OCI-LY3 (cell line): ENCODE results near the gene KCNIP1.

Experiments used
- H2AFZ ChIP-seq: fragments of 200-600, 300-600 bp; shearing (Covaris generic); 2 replicates; pipeline ENCODE4 v1.6.0; 2014; ENCODE audit warnings: antibody characterized with exemption, low read depth, low read length
- H3K27ac ChIP-seq: fragments of 200-600, 300-600 bp; sonication (generic); 2 replicates; pipeline ENCODE4 v1.5.1; 2014; ENCODE audit warnings: mild to moderate bottlenecking, low read length, moderate library complexity, mixed read lengths
- H3K27me3 ChIP-seq: fragments of 200-600, 300-600 bp; sonication (generic); 2 replicates; pipeline ENCODE4 v1.6.1; 2014; ENCODE audit warnings: low read depth, low read length, mixed read lengths
- H3K36me3 ChIP-seq: fragments of 200-600, 300-600 bp; sonication (generic); replicated peaks from 2 replicates; pipeline ENCODE3; 2014; ENCODE audit warnings: low read depth, low read length, mixed read lengths
- H3K4me1 ChIP-seq: fragments of 300-600, 200-600 bp; sonication (generic); 2 replicates; pipeline ENCODE4 v1.6.1; 2014; ENCODE audit warnings: low read length, mixed read lengths
- H3K4me2 ChIP-seq: fragments of 200-600, 300-600 bp; sonication (generic); 2 replicates; pipeline ENCODE4 v1.6.1; 2014; ENCODE audit warnings: low read length, mixed read lengths
- H3K4me3 ChIP-seq: fragments of 300-600, 200-600 bp; sonication (generic); 2 replicates; pipeline ENCODE4 v1.5.1; 2014; ENCODE audit warnings: antibody characterized with exemption, mild to moderate bottlenecking, low read length, moderate library complexity
- H3K79me2 ChIP-seq: fragments of 300-600, 200-600 bp; shearing (Covaris generic); 2 replicates; pipeline ENCODE4 v1.6.1; 2014; ENCODE audit warnings: mild to moderate bottlenecking, low read length, mixed read lengths
- H3K9ac ChIP-seq: fragments of 300-600, 200-600 bp; shearing (Covaris generic); 2 replicates; pipeline ENCODE4 v1.6.0; 2014; ENCODE audit warnings: mild to moderate bottlenecking, low read length, moderate library complexity
- H3K9me3 ChIP-seq: fragments of 200-600, 300-600 bp; shearing (Covaris generic); 2 replicates; pipeline ENCODE4 v1.6.1; 2014; ENCODE audit warnings: low read length, mixed read lengths; ENCODE audit not compliant: insufficient read depth
- H4K20me1 ChIP-seq: fragments of 200-600, 300-600 bp; sonication (generic); 2 replicates; pipeline ENCODE4 v1.6.1; 2016; ENCODE audit warnings: low read length, mixed read lengths; ENCODE audit not compliant: insufficient read depth
- EZH2phosphoT487 ChIP-seq: fragments of 200-600 bp; shearing (Covaris generic); IDR thresholded peaks from 2 replicates; pipeline ENCODE4 v1.6.1; 2018; ENCODE audit warnings: antibody characterized with exemption, mixed run types, low read depth
- TF ChIP-seq, protein P1 (sequence below): fragments of 200-600, 300-600 bp; sonication (generic); IDR thresholded peaks from 2 replicates; pipeline ENCODE4 v1.5.1; 2014; ENCODE audit warnings: antibody characterized with exemption, low read length, low read depth

The KCNIP1 gene

DNA sequence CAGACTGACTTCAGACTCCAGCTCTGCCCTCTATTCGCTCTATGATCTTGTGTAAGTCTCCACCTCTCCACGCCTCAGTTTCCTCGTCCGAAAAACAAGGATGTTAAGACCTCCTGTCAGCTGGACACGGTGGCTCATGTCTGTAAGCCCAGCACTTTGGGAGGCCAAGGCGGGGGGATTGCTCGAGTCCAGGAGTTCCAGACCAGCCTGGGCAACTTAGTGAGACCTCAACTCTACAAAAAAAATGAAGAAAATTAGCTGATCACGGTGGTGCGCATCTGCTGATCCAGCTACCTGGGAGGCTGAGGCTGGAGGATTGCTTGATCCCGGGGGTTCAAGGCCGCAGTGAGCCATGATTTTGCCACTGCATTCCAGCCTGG is 243.1 kb downstream of the KCNIP1 start:
- H4K20me1 ChIP-seq: no peaks in the 10 kb centered on the region
- H3K36me3 ChIP-seq: no peaks in the 10 kb centered on the region
- H3K27me3 ChIP-seq: peaks cover 50% of the 10 kb centered on the region
- H3K4me2 ChIP-seq: no peak overlapping the region
- peaks cover 23% of the 10 kb centered on the region for H3K4me1 ChIP-seq
- H3K9ac ChIP-seq: no peak overlapping the region
- H3K79me2 ChIP-seq: no peaks in the 10 kb centered on the region
- no peak overlapping the region for H3K27ac ChIP-seq
- TF ChIP-seq EZH2phosphoT487: no peak
- TF ChIP-seq, protein P1, sequence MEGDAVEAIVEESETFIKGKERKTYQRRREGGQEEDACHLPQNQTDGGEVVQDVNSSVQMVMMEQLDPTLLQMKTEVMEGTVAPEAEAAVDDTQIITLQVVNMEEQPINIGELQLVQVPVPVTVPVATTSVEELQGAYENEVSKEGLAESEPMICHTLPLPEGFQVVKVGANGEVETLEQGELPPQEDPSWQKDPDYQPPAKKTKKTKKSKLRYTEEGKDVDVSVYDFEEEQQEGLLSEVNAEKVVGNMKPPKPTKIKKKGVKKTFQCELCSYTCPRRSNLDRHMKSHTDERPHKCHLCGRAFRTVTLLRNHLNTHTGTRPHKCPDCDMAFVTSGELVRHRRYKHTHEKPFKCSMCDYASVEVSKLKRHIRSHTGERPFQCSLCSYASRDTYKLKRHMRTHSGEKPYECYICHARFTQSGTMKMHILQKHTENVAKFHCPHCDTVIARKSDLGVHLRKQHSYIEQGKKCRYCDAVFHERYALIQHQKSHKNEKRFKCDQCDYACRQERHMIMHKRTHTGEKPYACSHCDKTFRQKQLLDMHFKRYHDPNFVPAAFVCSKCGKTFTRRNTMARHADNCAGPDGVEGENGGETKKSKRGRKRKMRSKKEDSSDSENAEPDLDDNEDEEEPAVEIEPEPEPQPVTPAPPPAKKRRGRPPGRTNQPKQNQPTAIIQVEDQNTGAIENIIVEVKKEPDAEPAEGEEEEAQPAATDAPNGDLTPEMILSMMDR: no peak
- H3K9me3 ChIP-seq: no peaks in the 10 kb centered on the region
- no peak overlapping the region for H3K4me3 ChIP-seq
- no peak overlapping the region for H2AFZ ChIP-seq

DNA sequence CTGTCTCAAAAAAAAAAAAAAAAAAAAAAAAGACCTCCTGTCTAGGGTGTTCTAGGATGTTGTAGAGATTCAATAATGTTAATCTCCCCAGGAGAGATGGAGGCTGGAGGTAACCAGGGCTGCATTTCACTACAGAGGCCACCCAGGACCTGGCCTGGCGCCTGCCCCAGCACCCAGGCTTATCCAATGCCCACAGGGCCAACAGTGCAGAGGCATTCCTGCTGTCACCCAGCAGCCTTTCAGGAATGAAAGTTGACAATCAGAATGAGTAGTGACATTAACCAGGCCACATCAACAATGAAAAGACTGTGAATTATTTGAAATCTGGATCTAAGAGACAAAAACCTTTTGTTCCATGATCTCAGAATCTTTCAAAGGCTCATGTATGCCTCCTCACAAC is 243.5 kb downstream of the KCNIP1 start:
- no peak for TF ChIP-seq EZH2phosphoT487
- TF ChIP-seq, protein P1: no peak
- Histone ChIP-seq H3K4me2 (no peak overlapping the region), H3K9me3 (no peaks in the 10 kb centered on the region), H3K4me3 (no peak overlapping the region), H3K27ac (no peak overlapping the region), H2AFZ (no peak overlapping the region), H3K9ac (no peak overlapping the region), H3K79me2 (no peaks in the 10 kb centered on the region), H3K36me3 (no peaks in the 10 kb centered on the region), H3K4me1 (peaks cover 23% of the 10 kb centered on the region), H4K20me1 (no peaks in the 10 kb centered on the region), H3K27me3 (peaks cover 54% of the 10 kb centered on the region)

DNA sequence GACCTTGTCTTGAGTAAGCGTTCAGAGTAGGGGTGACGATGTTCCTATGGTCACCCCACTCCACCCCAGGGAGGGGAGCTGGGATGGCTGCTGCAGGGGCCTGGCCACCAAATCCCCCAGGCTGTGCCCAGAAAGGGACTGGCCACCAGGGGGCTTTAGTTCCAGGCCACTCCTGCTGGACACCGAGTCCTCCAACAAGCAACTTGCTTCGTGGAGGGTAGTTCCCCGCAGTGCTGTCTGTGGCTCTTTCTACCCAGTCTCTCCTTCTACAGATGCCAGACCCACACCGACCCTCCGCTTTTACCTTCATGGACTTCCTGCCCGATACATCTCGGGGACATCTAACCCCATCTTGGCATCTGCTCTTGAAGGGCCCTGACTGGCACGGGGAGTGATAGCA is 244.0 kb downstream of the KCNIP1 start:
- no peaks in the 10 kb centered on the region for H3K36me3 ChIP-seq
- H3K79me2 ChIP-seq: no peaks in the 10 kb centered on the region
- H3K4me2 ChIP-seq: no peak overlapping the region
- TF ChIP-seq, protein P1: peak; percentile 33
- no peak for TF ChIP-seq EZH2phosphoT487
- no peak overlapping the region for H3K9ac ChIP-seq
- no peaks in the 10 kb centered on the region for H3K9me3 ChIP-seq
- no peak overlapping the region for H3K4me3 ChIP-seq
- H3K27me3 ChIP-seq: peaks cover 59% of the 10 kb centered on the region
- no peak overlapping the region for H2AFZ ChIP-seq
- H4K20me1 ChIP-seq: no peaks in the 10 kb centered on the region
- peaks cover 23% of the 10 kb centered on the region for H3K4me1 ChIP-seq
- H3K27ac ChIP-seq: no peak overlapping the region

DNA sequence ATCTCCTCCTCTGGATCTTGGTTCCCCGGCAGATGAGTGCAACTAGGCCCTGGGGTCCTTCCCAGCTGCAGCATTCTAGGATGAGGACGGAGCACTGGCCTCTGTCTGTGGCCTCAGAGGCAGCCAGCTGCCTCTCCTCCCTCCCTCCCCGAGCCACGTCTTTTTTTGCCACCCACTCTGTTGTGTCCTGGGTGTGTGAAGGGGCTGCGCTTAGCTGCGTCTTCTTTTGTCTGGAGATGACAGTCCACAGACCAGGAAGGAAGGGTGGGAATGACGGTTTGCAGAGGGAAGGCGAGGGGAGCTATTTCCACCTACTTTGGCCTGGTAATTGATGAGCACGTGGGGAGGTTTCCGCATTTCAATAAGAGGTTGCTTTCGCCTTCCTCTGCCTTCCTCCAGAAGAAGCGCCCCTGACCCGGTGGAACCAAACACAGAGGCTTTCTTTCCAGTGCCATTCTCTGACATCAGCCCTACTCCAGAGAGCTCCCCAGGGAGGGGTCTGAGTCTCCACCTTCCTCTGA is 245.2 kb downstream of the KCNIP1 start:
- Histone ChIP-seq H3K27me3 (peaks cover 69% of the 10 kb centered on the region), H3K36me3 (no peaks in the 10 kb centered on the region), H3K9ac (no peak overlapping the region), H3K79me2 (no peaks in the 10 kb centered on the region), H3K27ac (no peak overlapping the region), H3K4me1 (peaks cover 23% of the 10 kb centered on the region), H3K4me3 (no peak overlapping the region), H2AFZ (no peak overlapping the region), H4K20me1 (no peaks in the 10 kb centered on the region; the same call in 1 of the 2 replicates), H3K4me2 (no peak overlapping the region), H3K9me3 (no peaks in the 10 kb centered on the region)
- TF ChIP-seq, protein P1: no peak
- no peak for TF ChIP-seq EZH2phosphoT487
